ENCODE data around the gene EXOC3L1.
A peak's percentile ranks its signal among the peaks of the same experiment; 100 is the strongest.

The EXOC3L1 gene

DNA sequence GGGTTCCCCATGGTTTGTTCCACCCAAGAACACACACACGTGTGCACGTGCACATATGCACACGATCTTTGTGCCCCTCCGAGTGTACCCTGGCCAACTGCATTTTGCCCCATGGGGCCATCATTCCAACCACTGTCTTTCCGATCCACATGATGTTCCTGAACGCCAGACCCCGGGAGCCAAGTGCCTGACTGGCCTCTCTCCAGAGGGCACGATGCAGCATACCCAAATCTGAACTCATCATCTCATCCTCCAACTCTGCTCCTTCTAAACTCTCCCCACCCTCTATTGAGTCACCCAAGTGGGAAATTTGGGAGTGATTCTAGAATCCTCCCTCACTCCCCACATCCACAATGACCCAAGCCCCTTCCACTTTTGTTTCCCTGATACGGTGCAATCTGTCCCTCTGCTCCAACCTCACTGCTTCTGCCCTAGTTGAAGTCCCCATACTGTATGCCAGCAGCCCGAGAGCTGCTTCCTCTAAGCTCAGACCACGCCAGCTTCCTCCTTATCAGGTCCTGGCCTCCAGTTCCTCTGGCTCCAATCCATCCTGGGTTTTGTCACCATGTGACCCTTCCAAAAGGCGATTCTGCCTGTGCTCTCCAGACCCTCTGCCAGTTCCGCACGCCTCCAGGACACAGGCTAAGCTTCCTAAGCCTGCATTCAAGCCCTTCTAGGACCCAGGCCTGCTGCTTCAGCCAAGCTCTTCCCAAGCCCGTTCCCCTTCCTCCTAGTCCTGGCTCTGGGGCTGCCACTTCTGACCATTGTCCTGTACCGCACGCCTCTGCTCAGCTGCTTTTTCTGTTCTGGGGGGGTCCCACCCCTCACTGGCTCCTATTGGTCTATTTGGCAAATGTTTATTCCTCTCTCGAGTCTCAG, 26.9 kb upstream of the EXOC3L1 start:
- peak; percentile 59 for DNase-seq (ENCODE audit: low spot score)

DNA sequence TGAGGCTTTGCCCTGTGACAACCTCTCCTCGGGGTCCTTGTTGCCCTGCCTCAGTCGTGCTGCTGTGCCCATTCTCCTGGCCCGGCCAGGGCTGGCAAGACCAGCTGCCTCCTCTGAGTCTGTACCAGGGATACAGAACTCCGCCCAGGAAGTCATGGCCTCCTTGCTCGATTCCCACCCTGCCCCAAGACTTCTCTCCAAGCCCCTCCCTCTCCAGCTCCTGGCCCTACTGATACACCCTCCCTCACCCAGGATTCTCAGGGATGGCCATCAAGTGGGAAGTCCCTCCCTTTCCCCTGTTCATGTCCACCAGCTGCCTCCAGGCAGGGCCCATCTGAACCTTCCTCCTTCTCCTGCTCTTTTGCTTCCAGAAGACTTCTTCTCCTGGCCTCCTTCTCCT, 25.8 kb upstream of the EXOC3L1 start:
- no peak for DNase-seq (ENCODE audit: low spot score)

DNA sequence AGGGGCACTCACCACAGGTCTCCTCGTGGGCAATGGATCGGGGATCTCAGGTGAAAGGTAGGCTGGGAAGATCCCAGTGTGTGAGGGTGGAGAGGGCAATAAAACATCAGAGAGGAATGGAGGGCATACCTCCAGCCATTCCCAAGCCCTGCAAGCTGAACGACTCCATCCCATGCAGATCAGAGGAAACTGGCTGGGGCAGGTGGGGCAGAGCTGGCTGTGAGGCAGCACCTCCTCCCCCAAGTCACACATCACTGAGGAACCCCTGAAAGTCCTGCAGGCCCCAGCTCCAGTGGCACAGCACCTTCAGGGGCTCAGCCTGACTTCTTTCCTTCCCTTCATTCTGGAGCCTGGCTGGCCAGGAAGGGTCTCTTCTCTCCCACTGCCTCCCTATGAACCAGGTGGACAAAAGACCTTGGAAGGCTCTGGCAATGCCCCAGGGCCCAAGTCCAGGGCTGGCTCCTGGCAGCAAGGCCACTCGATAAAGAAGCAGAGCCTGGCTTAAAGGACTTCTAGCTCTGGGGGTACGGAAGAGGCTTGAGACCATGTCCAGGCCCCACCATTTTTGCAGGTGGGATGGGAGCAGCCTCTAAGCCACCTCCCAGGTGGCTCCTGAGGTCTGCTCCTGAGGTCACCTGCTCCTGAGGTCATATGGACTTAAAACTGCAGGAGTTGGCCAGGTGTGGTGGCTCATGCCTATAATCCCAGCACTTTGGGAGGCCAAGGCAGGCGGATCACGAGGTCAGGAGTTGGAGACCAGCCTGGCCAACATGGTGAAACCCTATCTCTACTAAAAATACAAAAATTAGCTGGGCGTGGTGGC, 23.5 kb upstream of the EXOC3L1 start:
- DNase-seq (ENCODE audit: low spot score) = no peak

DNA sequence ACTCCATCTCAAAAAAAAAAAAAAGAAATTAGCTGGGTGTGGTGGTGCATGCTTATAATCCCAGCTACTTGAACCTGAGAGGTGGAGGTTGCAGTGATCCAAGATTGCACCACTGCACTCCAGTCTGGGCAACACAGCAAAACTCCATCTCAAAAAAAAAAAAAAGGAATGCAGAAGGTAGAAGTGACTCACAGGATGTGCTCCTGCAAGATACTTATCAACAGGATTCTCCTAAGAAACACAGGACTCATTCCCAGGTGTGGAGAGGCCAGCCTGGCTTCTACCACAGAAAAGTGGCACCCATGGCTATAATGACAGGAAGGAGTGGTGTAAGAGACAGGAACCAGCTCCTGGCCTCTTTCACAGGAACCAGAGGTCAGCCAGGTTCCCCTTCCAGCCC, 22.8 kb upstream of the EXOC3L1 start:
- DNase-seq (ENCODE audit: low spot score) = no peak

DNA sequence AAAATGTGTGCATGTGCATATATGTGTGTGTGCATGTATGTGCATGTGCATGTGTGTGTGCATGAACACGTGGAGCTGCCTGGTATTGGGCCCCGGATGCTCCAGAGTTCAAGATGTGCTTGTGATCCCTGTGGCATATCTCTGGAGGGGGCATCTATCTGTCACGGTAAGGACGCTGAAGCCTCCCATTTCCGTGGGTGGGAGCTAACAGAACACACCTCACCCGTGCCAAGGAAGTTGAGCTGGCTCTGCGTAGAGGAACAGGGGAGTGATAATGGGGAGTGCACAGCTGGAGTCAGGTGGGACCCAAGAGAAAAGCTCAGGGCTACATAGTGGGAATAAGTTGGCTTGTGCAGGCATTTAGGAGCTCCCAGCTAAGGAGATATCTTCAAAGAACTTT, 21.7 kb upstream of the EXOC3L1 start:
- no peak for DNase-seq (ENCODE audit: low spot score)

DNA sequence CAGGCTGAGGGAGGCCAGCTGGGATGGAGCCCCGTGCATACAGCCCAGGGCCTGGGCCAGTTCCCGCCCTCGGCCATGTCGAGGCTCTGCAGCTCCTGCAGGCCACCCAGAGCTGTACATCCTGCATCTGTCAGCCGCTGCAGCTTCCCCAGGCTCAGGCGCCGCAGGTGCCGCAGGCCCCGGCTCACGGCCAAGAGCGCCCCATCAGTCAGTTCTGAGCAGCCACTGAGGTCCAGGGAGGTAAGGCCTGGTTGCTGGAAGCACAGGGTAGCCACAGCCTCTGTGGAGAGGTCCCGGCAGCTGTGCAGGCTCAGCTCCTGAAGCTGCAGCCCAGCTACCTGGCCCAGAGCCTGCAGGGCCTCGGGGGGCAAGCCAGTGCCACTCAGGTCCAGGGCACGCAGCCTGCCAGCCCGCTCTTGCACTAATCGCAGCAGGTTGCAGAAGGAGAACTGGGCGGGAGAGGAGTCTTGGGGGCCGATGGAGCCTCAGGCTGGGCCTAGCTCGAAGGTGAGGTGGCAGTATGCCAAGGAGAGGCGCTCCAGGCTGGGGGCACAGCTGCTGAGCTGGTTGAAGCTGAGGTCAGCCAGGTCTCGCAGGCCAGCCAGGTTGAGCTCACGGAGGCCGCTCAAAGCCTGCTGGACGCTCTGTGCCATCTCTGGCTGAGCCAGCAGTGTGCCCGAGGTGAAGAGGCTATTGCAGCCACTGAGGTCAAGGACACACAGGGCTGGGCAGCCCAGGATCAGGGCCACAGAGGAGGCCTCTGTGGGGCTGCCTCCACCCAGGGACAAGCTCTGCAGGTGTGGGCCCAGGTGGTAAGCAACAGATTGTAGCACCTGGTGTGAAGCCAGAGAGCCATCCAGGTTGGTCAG, 20.4 kb upstream of the EXOC3L1 start:
- no peak for DNase-seq (ENCODE audit: low spot score)

DNA sequence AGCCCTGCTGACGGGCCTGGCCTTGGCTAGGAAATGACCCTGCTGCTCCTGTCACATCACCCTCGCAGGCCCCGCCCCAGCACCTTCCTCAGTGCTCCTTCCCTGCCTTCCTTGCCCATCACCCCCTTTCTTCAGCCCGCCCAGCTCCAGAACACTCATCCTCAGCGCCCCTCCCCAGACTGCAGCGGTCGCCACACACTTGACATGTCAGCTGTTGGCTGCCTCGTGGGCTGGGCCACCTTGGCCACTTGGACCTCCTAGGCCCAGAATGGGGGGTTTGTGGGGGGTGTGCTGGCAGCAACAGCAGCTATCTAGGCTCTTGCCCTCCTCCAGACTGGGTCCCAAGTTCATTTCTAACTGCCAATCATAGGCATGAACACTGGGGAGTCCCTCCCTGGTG, 19.6 kb upstream of the EXOC3L1 start:
- DNase-seq (ENCODE audit: low spot score) = no peak

DNA sequence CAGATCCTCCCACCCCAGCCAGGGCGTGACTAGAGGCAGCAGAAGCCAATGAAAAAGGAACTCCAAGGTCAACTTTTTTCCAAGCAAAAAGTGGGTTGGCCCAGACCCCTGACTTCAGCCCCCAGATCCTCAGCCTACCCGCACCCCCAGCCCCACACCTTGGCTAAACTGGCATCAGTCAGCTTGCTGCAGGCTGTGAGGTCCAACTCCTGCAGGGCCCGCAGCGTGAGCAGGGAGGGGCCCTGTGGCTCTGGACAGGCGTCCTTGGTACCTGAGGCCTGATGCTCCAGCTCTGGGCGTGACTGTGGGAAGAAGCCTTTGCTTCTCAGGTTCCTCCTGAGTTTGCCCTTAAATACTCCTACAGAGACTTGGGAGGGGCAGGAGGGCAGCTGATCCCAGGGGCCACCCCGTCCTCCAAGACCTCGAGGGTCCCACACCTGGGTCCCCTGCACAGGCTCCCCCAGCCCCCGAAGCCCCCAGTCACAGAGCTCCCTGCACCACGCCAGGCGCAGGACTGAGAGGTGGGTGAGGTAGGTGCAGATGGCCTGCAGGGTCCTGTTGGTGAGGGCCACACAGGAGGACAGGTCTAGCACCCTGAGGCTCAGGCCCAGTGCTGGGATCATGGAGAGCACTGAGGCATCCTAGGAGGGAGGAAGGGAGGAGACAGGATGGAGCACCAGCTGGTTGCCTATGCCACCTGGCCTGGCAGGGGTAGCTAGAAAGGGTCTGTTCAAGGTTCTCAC, 18.4 kb upstream of the EXOC3L1 start:
- DNase-seq (ENCODE audit: low spot score) = no peak

DNA sequence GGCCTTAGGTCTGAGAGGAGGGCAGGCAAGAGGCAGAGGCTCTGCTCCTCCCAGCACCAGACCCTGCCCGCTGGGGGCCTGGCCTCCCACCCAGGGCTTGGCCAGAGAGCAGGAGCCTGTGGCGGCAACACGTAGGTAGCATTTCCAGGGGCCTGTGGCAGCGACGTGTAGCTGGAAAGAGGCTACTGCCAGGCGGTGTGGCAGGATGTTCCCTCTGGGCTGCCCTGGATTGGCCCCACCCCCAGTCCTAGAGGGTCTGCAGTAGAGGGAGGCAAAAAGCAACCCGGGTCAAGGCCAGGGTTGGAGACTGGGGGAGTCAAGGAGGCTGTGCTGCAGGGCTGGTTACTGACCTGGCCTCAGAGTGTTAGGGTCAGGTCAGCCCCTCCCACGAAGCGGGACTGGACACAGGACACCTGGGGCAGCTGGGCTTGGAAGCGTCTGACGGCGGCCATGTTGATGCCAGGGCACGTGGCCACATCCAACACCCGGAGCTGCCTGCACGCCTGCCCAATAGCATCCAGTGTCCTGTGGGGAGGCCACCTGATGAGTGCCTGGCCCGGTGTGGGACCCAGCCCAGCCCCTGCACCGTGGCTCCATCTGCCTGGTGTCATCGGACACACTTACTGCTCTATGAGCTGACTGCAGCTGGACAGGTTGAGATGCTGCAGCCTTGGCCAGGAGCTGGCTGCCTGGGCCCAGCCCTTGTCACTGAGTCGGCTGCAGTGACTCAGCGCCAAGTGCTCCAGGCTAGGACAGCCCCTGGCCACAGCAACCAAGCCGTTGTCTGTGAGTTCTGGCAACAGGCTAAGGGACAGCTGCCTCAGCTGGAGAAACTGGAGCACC, 17.5 kb upstream of the EXOC3L1 start:
- DNase-seq (ENCODE audit: low spot score) = no peak

DNA sequence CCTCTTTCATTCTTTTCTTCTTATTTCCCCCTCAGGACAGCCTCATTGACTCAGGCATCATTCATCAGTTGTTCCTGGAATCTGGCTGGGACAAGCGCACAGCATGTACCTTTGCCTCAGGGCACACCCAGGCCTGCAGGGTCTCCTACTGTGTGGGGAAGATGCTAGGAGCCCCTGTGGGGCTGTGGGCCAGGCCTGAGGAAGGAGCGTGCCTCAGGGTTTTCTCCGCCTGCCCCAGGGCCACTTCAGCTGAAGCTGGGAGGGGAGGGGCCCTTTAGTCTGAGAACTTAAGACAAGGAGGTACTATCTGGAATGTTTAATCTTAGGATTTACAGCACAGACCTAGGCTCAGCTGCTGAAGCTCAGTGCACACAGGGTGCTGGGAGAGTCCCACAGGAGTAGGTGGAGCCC, 16.9 kb upstream of the EXOC3L1 start:
- DNase-seq (ENCODE audit: low spot score) = no peak

DNA sequence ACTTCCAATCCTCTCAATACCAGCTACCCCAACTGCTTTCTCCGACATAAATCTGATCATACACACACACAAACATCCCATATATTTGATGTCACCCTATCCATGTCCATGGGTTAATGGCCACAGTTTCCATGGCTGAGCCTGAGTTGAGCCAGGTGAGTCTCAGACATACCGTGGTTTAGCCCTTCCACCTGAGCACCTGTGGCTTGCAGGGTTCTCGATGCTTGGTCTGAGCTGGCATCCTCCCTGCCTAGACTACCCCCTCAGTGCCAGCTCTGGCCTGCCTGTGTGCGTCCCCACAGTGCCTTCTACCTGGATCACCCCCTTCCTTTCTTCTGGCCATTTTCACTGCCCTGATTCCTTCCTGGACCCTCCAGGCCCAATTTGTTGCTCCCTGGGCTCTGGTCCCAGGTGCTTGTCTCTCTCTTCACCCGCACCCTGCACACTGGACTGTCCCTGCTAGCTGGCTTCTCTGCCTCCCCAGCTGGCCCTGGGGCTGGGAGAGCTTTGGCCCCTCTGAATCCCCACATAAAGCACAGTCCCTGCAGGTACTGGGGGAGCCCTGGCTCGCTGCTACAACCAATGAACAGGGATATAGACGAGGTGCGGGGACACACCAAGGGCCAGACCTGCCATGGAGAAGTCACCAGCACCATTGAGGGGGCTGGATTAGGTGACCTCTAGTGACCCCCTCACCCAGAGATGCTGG, 16.3 kb upstream of the EXOC3L1 start:
- DNase-seq (ENCODE audit: low spot score) = no peak

DNA sequence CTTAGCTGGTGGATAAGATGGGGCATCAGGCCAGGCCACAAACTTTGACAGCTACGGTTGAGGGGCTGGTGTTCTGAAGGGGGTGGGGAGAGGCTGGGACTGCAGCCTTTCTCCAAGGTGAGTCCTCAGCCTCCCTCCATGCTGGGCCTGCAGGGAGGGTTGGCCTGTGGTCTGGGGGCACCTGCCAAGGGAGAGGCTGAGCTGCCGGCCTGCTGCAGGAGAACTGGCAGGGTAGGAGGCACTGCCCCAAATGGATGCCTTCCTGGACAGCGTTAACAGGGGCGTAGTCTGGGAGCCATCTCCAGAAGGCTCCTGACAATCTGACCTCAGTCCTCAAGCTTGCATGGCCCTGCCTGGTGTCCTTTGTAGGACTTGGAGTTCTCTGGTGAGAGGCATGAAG, 14.1 kb upstream of the EXOC3L1 start:
- no peak for DNase-seq (ENCODE audit: low spot score)

DNA sequence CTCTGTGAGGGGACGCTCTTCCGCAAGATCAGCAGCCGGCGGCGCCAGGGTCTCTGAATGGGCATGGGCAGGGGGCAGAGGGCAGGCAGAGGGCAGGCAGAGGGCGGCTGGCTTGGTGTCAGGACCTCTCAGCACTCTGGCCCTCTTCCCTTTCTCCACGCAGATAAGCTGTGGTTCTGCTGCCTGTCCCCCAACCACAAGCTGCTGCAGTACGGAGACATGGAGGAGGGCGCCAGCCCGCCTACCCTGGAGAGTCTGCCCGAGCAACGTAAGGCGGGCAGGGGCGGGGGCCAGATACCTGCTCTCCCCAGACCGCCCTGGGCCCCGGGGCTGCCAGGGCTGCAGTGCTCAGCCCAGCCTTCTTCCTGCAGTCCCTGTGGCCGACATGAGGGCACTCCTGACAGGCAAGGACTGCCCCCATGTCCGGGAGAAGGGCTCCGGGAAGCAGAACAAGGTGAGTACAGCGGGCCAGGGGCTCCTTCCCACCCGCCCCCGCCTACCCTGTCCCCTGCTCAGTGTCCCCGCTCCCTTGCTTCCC, 13.1 kb upstream of the EXOC3L1 start:
- DNase-seq (ENCODE audit: low spot score) = no peak

DNA sequence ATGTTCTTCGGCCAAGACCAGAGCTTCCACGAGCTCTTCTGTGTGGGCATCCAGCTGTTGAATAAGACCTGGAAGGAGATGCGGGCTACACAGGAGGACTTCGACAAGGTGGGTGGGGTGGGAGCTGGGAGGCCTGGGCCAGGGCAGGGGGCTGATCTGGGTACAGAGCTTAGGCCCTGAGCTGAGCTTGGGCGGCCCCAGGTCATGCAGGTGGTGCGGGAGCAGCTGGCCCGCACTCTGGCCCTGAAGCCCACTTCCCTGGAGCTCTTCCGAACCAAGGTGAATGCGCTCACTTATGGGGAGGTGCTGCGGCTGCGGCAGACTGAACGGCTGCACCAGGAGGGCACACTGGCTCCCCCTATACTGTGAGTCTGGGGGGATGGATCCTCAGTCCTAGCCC, 12.5 kb upstream of the EXOC3L1 start:
- no peak for DNase-seq (ENCODE audit: low spot score)

DNA sequence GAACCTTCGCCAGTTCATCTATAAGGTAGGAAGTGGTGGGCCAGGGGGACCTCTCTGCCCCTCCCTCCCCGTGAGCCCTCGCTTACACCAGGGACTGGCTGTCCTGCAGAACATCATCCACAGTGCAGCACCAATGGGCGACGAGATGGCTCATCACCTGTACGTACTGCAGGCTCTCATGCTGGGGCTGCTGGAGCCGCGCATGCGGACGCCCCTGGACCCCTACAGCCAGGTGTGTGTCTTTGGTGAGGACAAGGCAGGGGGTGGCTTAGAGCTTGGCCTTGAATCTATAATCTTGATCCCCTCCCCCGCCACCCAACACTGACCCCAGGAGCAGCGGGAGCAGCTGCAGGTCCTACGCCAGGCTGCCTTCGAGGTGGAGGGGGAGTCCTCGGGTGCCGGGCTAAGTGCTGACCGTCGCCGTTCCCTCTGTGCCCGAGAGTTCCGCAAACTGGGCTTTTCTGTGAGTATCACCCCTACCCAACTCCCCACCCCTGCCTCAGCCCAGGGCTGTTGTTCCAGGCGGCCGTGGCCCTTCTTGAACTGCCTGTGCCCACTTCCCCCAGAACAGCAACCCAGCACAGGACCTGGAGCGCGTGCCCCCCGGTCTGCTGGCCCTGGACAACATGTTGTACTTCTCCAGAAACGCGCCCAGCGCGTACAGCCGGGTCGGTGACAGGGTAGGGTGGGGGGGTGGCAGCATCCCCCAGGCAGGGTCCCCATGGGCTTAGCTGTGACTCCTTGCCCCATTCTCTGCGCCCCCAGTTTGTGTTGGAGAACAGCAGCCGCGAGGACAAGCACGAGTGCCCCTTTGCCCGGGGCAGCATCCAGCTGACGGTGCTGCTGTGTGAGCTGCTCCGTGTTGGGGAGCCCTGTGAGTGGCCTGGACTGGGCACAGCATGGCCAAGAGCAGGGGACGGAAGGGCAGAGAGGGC, 11.7 kb upstream of the EXOC3L1 start:
- DNase-seq (ENCODE audit: low spot score) = no peak

DNA sequence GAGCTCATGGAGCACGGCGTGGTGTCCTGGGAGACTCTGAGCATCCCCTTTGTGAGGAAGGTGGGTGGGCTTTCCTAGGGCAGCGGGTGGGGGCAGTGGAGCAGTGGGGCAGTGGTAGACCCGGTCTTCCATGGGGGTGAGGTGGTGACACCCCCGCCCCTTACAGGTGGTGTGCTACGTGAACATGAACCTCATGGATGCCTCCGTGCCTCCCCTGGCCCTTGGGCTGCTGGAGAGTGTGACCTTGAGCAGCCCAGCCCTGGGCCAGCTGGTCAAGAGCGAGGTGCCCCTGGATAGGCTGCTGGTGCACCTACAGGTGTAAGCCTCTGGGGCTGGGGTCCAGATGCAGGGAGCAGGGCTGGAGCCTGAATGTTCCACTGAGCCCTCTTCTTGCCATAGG, 10.6 kb upstream of the EXOC3L1 start:
- no peak for DNase-seq (ENCODE audit: low spot score)

DNA sequence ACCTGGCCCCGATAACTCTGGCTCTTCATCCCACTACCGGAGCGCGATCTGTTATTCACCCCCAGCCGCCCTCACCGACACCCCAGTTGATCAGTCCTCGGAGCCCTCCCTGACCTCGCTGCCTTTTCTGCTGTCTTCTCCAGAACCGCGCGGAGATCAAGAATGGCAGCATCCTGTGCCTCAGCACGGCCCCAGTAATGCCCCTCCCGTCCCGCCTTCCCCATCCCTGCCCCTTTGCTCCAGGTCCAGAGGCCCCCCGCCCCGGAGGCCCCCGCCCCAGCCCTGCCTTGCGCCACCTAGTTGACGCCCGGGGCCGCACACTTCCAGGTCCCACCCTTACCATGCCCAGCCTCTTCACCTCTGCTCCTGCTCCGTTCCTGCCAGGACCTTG, 9.9 kb upstream of the EXOC3L1 start:
- no peak for DNase-seq (ENCODE audit: low spot score)

DNA sequence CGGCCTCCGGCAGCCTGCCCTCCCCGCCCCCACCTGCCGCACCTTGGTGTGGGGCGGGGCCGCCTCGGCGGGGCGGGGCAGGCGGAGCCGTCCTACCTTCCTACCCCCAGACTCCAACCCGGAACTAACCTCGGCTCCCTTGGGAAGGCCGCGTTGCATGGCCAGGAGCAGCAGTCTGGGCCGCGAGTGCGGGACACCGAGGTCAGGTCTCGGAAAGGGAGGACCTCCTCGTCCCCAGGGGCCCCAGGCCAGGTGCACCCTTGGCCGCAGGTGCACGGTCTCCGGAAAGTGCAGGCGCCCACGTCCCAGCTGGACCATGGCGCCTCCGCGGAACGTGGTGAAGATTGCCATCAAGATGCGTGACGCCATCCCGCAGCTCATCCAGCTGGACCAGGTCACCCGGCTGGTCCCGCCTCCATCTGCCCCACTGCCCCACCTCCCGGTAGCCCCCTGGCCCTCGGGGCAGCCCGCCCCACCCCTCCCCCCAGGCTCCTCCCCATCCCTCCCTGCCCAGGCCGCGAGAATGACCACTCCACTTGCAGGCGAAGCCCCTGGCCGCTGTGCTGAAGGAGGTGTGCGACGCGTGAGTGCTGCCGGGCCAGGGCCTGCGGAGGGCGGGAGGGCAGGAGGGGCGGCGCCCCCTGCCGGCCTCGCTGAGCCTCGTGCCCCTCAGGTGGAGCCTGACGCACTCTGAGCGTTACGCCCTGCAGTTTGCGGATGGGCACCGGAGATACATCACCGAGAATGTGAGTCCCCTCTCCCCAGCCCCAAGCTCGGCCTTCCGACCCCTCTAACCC, 9.3 kb upstream of the EXOC3L1 start, which contains the start of gene ELMO3:
TSS of gene ELMO3 (plus strand) at position 121 of the 797 bp plus-strand sequence. CDS start at position 317, 196 bp downstream.
- DNase-seq (ENCODE audit: low spot score) = no peak
